ENCODE data around the gene VCAM1.

The VCAM1 gene

GRCh38 chr1:100718581-100718980 lies 961 bp upstream of the VCAM1 start:
- no peaks in the 10 kb centered on the region for H3K27me3 ChIP-seq (ENCODE audit: insufficient read depth, poor library complexity, severe bottlenecking)
- TF ChIP-seq SPI1 (IDR thresholded peaks at IDR 0.05; ENCODE audit: borderline replicate concordance, low read depth), result peak; percentile 95
- 0 out of 2 replicates have a peak, but pooled peaks have one; percentile 12 for TF ChIP-seq GABPA (IDR thresholded peaks at IDR 0.05; ENCODE audit: low read depth)
- TF ChIP-seq CTCF (IDR thresholded peaks at IDR 0.05; ENCODE audit: insufficient read depth, low read length), result no peak
- H3K4me3 ChIP-seq (replicated peaks; ENCODE audit: insufficient read depth, low read length), result no peak overlapping the region
- DNase-seq (ENCODE audit: low read depth in 1 of 2, low spot score in 1 of 2), result peak; percentile 20 to 59
- H3K27ac ChIP-seq (replicated peaks), result no peak overlapping the region

- Histone ChIP-seq H3K27ac (replicated peaks) (no peak overlapping the region), H3K27me3 (ENCODE audit: insufficient read depth, poor library complexity, severe bottlenecking) (no peaks in the 10 kb centered on the region), H3K4me3 (replicated peaks; ENCODE audit: insufficient read depth, low read length) (no peak overlapping the region)
- DNase-seq (ENCODE audit: low read depth in 1 of 2, low spot score in 1 of 2), result no peak
- no peak for TF ChIP-seq CTCF (IDR thresholded peaks at IDR 0.05; ENCODE audit: insufficient read depth, low read length)
- no peak for TF ChIP-seq SPI1 (IDR thresholded peaks at IDR 0.05; ENCODE audit: borderline replicate concordance, low read depth)
- TF ChIP-seq POLR2AphosphoS5 (IDR thresholded peaks at IDR 0.05; ENCODE audit: low read depth), result no peak
- TF ChIP-seq GABPA (IDR thresholded peaks at IDR 0.05; ENCODE audit: low read depth), result no peak
- no peak for TF ChIP-seq REST (IDR thresholded peaks at IDR 0.05; ENCODE audit: insufficient replicate concordance, low read depth)
Measured at GRCh38 chr1:100720101-100720500, 559 bp downstream of the VCAM1 start.

- TF ChIP-seq GABPA (IDR thresholded peaks at IDR 0.05; ENCODE audit: low read depth), result no peak
- no peaks in the 10 kb centered on the region for H3K27me3 ChIP-seq (ENCODE audit: insufficient read depth, poor library complexity, severe bottlenecking)
Measured at GRCh38 chr1:100720751-100721150, 1.2 kb downstream of the VCAM1 start.

GRCh38 chr1:100721526-100722207 lies 2.1 kb downstream of the VCAM1 start:
- Histone ChIP-seq H3K27ac (replicated peaks) (no peak overlapping the region), H3K27me3 (ENCODE audit: insufficient read depth, poor library complexity, severe bottlenecking) (no peaks in the 10 kb centered on the region), H3K4me3 (replicated peaks; ENCODE audit: insufficient read depth, low read length) (no peak overlapping the region)
- TF ChIP-seq CTCF (IDR thresholded peaks at IDR 0.05; ENCODE audit: insufficient read depth, low read length) (no peak), GABPA (IDR thresholded peaks at IDR 0.05; ENCODE audit: low read depth) (no peak), SPI1 (IDR thresholded peaks at IDR 0.05; ENCODE audit: borderline replicate concordance, low read depth) (no peak), REST (IDR thresholded peaks at IDR 0.05; ENCODE audit: insufficient replicate concordance, low read depth) (no peak)
- no peak for DNase-seq (ENCODE audit: low read depth in 1 of 2, low spot score in 1 of 2)

More at GRCh38 chr1:100720751-100721150, 1.2 kb downstream of the VCAM1 start:
- no peak overlapping the region for H3K27ac ChIP-seq (replicated peaks)
- no peak for DNase-seq (ENCODE audit: low read depth in 1 of 2, low spot score in 1 of 2)
- H3K4me3 ChIP-seq (replicated peaks; ENCODE audit: insufficient read depth, low read length), result no peak overlapping the region

Measured in HL-60 (cell line).